Left kidney (tissue), 2 donors: Measurements from ENCODE around the gene FTSJ1. TPM values are rescaled to one million over a fixed set of nuclear protein-coding genes. Genes with fewer than 3 reads are reported as not detected.

Experiments used
- DNase-seq: peaks from one replicate; pipeline ENCODE4 v3.0.0-alpha.2; 2013
- polyA plus RNA-seq: library from polyadenylated mRNA; unstranded; fragments of 120-200 nt; gene quantifications from one replicate; pipeline ENCODE4 v1.2.1, GENCODE V29; 2013; ENCODE audit not compliant: insufficient read length

FTSJ1 gene
- polyA plus RNA-seq, 1 donor, result 40.4 TPM

GRCh38 chrX:48470110-48470832, 5.7 kb upstream of the FTSJ1 start, which contains the start of gene SLC38A5:
SLC38A5 (minus strand) TSS chrX:48470260; CDS start chrX:48467924, 2,336 bp downstream.
- DNase-seq, result no peak

- DNase-seq, result no peak
These were observed 5.2 kb upstream of the FTSJ1 start for GRCh38 chrX:48470833-48471118.

GRCh38 chrX:48471504-48471903, 4.5 kb upstream of the FTSJ1 start:
- no peak for DNase-seq

GRCh38 chrX:48472225-48472624, 3.8 kb upstream of the FTSJ1 start:
- no peak for DNase-seq

GRCh38 chrX:48472851-48473703, 2.9 kb upstream of the FTSJ1 start:
- DNase-seq, result no peak

- DNase-seq, result no peak
These were observed 2.4 kb upstream of the FTSJ1 start for GRCh38 chrX:48473704-48473990.

- DNase-seq, result no peak
These were observed 1.9 kb upstream of the FTSJ1 start for GRCh38 chrX:48474127-48474526.

- no peak for DNase-seq
These were observed 1.4 kb upstream of the FTSJ1 start for GRCh38 chrX:48474581-48474980.

GRCh38 chrX:48475296-48475695, 703 bp upstream of the FTSJ1 start:
- DNase-seq, result no peak

GRCh38 chrX:48476919-48477318, 920 bp downstream of the FTSJ1 start:
- DNase-seq, result no peak

- no peak for DNase-seq
These were observed 2.2 kb downstream of the FTSJ1 start for GRCh38 chrX:48477960-48478755.

- no peak for DNase-seq
These were observed 2.8 kb downstream of the FTSJ1 start for GRCh38 chrX:48478806-48479205.

GRCh38 chrX:48480142-48480541, 4.1 kb downstream of the FTSJ1 start:
- DNase-seq, result no peak

GRCh38 chrX:48480583-48480982, 4.6 kb downstream of the FTSJ1 start:
- no peak for DNase-seq

- no peak for DNase-seq
These were observed 6.5 kb downstream of the FTSJ1 start for GRCh38 chrX:48482526-48482925.

GRCh38 chrX:48487362-48487798, 11.4 kb downstream of the FTSJ1 start:
- DNase-seq, result no peak

- DNase-seq, result no peak
These were observed 12.0 kb downstream of the FTSJ1 start for GRCh38 chrX:48488034-48488433.

GRCh38 chrX:48489296-48489695, 13.3 kb downstream of the FTSJ1 start:
- DNase-seq, result no peak

GRCh38 chrX:48489892-48490291, 13.9 kb downstream of the FTSJ1 start:
- no peak for DNase-seq

GRCh38 chrX:48490661-48491060, 14.7 kb downstream of the FTSJ1 start:
- DNase-seq, result no peak

- DNase-seq, result no peak
These were observed 15.8 kb downstream of the FTSJ1 start for GRCh38 chrX:48491809-48492208.

GRCh38 chrX:48492293-48492910, 16.4 kb downstream of the FTSJ1 start:
- no peak for DNase-seq
